ENCODE data around the gene SOS1.

DNA sequence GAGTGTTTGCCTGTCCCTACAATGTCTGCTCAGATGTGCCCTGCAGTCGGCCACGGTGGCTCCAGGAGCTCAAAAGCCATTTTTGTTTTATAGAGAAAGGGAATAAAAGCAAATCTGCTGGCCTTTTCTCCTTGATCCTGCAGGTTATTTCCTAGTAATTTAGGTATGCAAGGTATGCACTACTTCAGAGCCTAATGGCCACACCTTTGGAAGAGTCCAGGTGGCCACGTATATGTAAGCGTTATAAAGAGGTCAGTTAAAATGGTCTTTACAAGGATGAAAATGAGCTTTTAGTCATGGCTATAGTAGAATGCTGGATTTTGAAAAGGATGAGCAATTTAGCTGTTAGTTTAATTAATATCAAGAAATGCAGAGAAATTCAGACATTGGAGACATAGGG lies 149.5 kb downstream of the SOS1 start:
- TF ChIP-seq, protein P1, sequence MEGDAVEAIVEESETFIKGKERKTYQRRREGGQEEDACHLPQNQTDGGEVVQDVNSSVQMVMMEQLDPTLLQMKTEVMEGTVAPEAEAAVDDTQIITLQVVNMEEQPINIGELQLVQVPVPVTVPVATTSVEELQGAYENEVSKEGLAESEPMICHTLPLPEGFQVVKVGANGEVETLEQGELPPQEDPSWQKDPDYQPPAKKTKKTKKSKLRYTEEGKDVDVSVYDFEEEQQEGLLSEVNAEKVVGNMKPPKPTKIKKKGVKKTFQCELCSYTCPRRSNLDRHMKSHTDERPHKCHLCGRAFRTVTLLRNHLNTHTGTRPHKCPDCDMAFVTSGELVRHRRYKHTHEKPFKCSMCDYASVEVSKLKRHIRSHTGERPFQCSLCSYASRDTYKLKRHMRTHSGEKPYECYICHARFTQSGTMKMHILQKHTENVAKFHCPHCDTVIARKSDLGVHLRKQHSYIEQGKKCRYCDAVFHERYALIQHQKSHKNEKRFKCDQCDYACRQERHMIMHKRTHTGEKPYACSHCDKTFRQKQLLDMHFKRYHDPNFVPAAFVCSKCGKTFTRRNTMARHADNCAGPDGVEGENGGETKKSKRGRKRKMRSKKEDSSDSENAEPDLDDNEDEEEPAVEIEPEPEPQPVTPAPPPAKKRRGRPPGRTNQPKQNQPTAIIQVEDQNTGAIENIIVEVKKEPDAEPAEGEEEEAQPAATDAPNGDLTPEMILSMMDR (IDR thresholded peaks at IDR 0.05) = no peak
- no peak for TF ChIP-seq EZH2 (IDR thresholded peaks at IDR 0.05; ENCODE audit: borderline replicate concordance, insufficient read depth, low read depth, low read length, poor library complexity, severe bottlenecking)

Data from B cell (primary cell).